Loucy (cell line): ENCODE measurements around the gene EPHA8.

ENCODE experiments used
- H2AFZ ChIP-seq: fragments of 200-600 bp; sonication (generic); 2 replicates; pipeline ENCODE4 v1.6.0; 2016; ENCODE audit warnings: antibody characterized with exemption, mild to moderate bottlenecking, low read length, moderate library complexity
- H3F3A ChIP-seq: fragments of 200-600 bp; 2 replicates; pipeline ENCODE4 v1.6.0; 2016; ENCODE audit warnings: antibody characterized with exemption, low read depth, mild to moderate bottlenecking
- H3K27me3 ChIP-seq: fragments of 200-600 bp; sonication (generic); 2 replicates; pipeline ENCODE4 v1.6.1; 2014; ENCODE audit warnings: low read length, mild to moderate bottlenecking; ENCODE audit not compliant: insufficient read depth, poor library complexity, severe bottlenecking
- H3K36me3 ChIP-seq: fragments of 200-600 bp; sonication (generic); 2 replicates; pipeline ENCODE4 v1.6.1; 2016; ENCODE audit warnings: low read length; ENCODE audit not compliant: insufficient read depth
- H3K4me1 ChIP-seq: fragments of 200-600 bp; sonication (generic); 2 replicates; pipeline ENCODE4 v1.5.1; 2014; ENCODE audit warnings: low read length, mild to moderate bottlenecking; ENCODE audit not compliant: insufficient read depth, poor library complexity, severe bottlenecking
- H3K4me2 ChIP-seq: fragments of 200-600 bp; sonication (generic); 2 replicates; pipeline ENCODE4 v1.6.0; 2014; ENCODE audit warnings: antibody characterized with exemption, low read length, low read depth, mild to moderate bottlenecking; ENCODE audit not compliant: poor library complexity, severe bottlenecking
- H3K4me3 ChIP-seq: fragments of 200-600 bp; sonication (generic); 2 replicates; pipeline ENCODE4 v1.5.1; 2014; ENCODE audit warnings: low read length, mild to moderate bottlenecking, mixed read lengths; ENCODE audit not compliant: poor library complexity, severe bottlenecking
- H3K79me2 ChIP-seq: fragments of 200-600 bp; sonication (generic); 2 replicates; pipeline ENCODE4 v1.6.1; 2014; ENCODE audit warnings: low read length; ENCODE audit not compliant: insufficient read depth
- H3K9ac ChIP-seq: fragments of 200-600 bp; sonication (generic); 2 replicates; pipeline ENCODE4 v1.6.0; 2014; ENCODE audit warnings: mild to moderate bottlenecking, low read depth, low read length, moderate library complexity; ENCODE audit not compliant: poor library complexity, severe bottlenecking
- H3K9me2 ChIP-seq: fragments of 200-600 bp; sonication (generic); replicated peaks from 2 replicates; pipeline ENCODE4 v1.6.1; 2016; ENCODE audit warnings: low read depth, low read length, mixed read lengths
- H3K9me3 ChIP-seq: fragments of 200-600 bp; sonication (generic); 2 replicates; pipeline ENCODE4 v1.6.1; 2014; ENCODE audit warnings: mild to moderate bottlenecking, antibody characterized with exemption, low read length, low read depth; ENCODE audit not compliant: insufficient read depth
- H4K20me1 ChIP-seq: fragments of 200-600 bp; sonication (generic); 2 replicates; pipeline ENCODE4 v1.6.0; 2014; ENCODE audit warnings: antibody characterized with exemption, low read length, mild to moderate bottlenecking; ENCODE audit not compliant: insufficient read depth, poor library complexity, severe bottlenecking
- CTCF ChIP-seq: fragments of 200-600 bp; sonication (generic); conservative IDR thresholded peaks from 2 replicates; pipeline ENCODE4 v1.5.1; 2014; ENCODE audit warnings: mild to moderate bottlenecking, antibody characterized with exemption, low read length
- EZH2phosphoT487 ChIP-seq: fragments of 200-600 bp; IDR thresholded peaks from 2 replicates; pipeline ENCODE4 v1.6.1; 2018; ENCODE audit warnings: antibody characterized with exemption, mild to moderate bottlenecking, moderate library complexity, borderline replicate concordance

Gene EPHA8

GRCh38 chr1:22563671-22564602 is 648 bp downstream of the EPHA8 start:
- Histone ChIP-seq H3K4me3 (no peak overlapping the region), H3K4me1 (no peaks in the 10 kb centered on the region), H3K9me2 (no peaks in the 10 kb centered on the region), H3K9ac (no peak overlapping the region), H4K20me1 (no peaks in the 10 kb centered on the region), H3K4me2 (no peak overlapping the region), H3K36me3 (no peaks in the 10 kb centered on the region), H3K79me2 (no peaks in the 10 kb centered on the region), H3K27me3 (no peaks in the 10 kb centered on the region), H3K9me3 (no peaks in the 10 kb centered on the region), H3F3A (no peaks in the 10 kb centered on the region), H2AFZ (no peak overlapping the region)
- TF ChIP-seq CTCF (no peak), EZH2phosphoT487 (no peak)

GRCh38 chr1:22566161-22566560 is 2.9 kb downstream of the EPHA8 start:
- no peaks in the 10 kb centered on the region for H3K4me1 ChIP-seq
- H3K36me3 ChIP-seq: no peaks in the 10 kb centered on the region
- no peaks in the 10 kb centered on the region for H3K9me2 ChIP-seq
- H2AFZ ChIP-seq: no peak overlapping the region
- no peaks in the 10 kb centered on the region for H3F3A ChIP-seq
- H3K4me2 ChIP-seq: no peak overlapping the region
- H3K9me3 ChIP-seq: no peaks in the 10 kb centered on the region
- H4K20me1 ChIP-seq: no peaks in the 10 kb centered on the region
- no peak overlapping the region for H3K9ac ChIP-seq
- TF ChIP-seq EZH2phosphoT487 (no peak), CTCF (no peak)
- no peak overlapping the region for H3K4me3 ChIP-seq
- H3K27me3 ChIP-seq: no peaks in the 10 kb centered on the region
- H3K79me2 ChIP-seq: no peaks in the 10 kb centered on the region

- no peaks in the 10 kb centered on the region for H3K9me3 ChIP-seq
Measured at GRCh38 chr1:22567197-22567596, 3.9 kb downstream of the EPHA8 start.

More at GRCh38 chr1:22567197-22567596, 3.9 kb downstream of the EPHA8 start:
- Histone ChIP-seq H3K27me3 (no peaks in the 10 kb centered on the region), H3K9me2 (no peaks in the 10 kb centered on the region), H3K4me3 (no peak overlapping the region), H3K4me2 (no peak overlapping the region), H3K4me1 (no peaks in the 10 kb centered on the region), H3K9ac (no peak overlapping the region), H3K36me3 (no peaks in the 10 kb centered on the region), H2AFZ (no peak overlapping the region), H3F3A (no peaks in the 10 kb centered on the region), H3K79me2 (no peaks in the 10 kb centered on the region), H4K20me1 (no peaks in the 10 kb centered on the region)
- TF ChIP-seq CTCF (no peak), EZH2phosphoT487 (no peak)
